ENCODE measurements around the gene DARS2. TPM values are rescaled to one million over a fixed set of nuclear protein-coding genes. Genes with fewer than 3 reads are reported as not detected.
"Not testable (repeated sequence)": the region's sequence is repeated elsewhere in the genome, so short reads cannot be mapped to it uniquely, and the experiment has no call there.

The DARS2 gene
- total and polyA plus RNA-seq, 3 experiments from 2014 or later, result 9.4 to 42.5 (median 39.4) TPM

GRCh38 chr1:173856014-173856413 is 31.5 kb downstream of the DARS2 start:
- Mint-ChIP-seq H3K9me3 (no peaks in the 10 kb centered on the region), H3K27me3 (no peaks in the 10 kb centered on the region), H3K27ac (peak overlapping the region in 4 of 8 donors; percentile 31 to 65 (median 49)), H3K4me1 (peaks cover 0 to 4% (median 0%) of the 10 kb centered on the region in 3 donors), H3K4me3 (no peak overlapping the region), H3K36me3 (peaks cover 0 to 76% (median 10%) of the 10 kb centered on the region in 3 donors)
- no peak overlapping the region for H3K4me3 ChIP-seq (ENCODE audit: low read length)
- ChIA-PET POLR2A (no interaction called here), CTCF (interaction anchor here (0.6 kb wide), 1 partner anchor 94 kb away, joined by 3 read pairs; no protein-coding TSS in a partner anchor)
- H3K36me3 ChIP-seq (ENCODE audit: insufficient read depth, low read length), result peaks cover 13% of the 10 kb centered on the region
- H3K27ac ChIP-seq (ENCODE audit: low read depth, low read length), result no peak overlapping the region
- H3K9me3 ChIP-seq (ENCODE audit: low read length), result no peaks in the 10 kb centered on the region
- no peaks in the 10 kb centered on the region for H3K27me3 ChIP-seq (ENCODE audit: insufficient read depth, low read length, poor library complexity, severe bottlenecking)
- DNase-seq, result no peak
- no peaks in the 10 kb centered on the region for H3K4me1 ChIP-seq (ENCODE audit: insufficient read depth, low read length)

GRCh38 chr1:173856903-173857302 is 32.4 kb downstream of the DARS2 start:
- Mint-ChIP-seq H3K9me3 (no peaks in the 10 kb centered on the region), H3K4me1 (peaks cover 1 to 5% (median 2%) of the 10 kb centered on the region in 3 donors), H3K4me3 (no peak overlapping the region), H3K27me3 (no peaks in the 10 kb centered on the region), H3K36me3 (peaks cover 0 to 73% (median 10%) of the 10 kb centered on the region in 3 donors), H3K27ac (no peak overlapping the region)
- Histone ChIP-seq H3K9me3 (ENCODE audit: low read length) (no peaks in the 10 kb centered on the region), H3K27ac (ENCODE audit: low read depth, low read length) (no peak overlapping the region), H3K4me1 (ENCODE audit: insufficient read depth, low read length) (no peaks in the 10 kb centered on the region), H3K36me3 (ENCODE audit: insufficient read depth, low read length) (peaks cover 13% of the 10 kb centered on the region), H3K4me3 (ENCODE audit: low read length) (no peak overlapping the region), H3K27me3 (ENCODE audit: insufficient read depth, low read length, poor library complexity, severe bottlenecking) (no peaks in the 10 kb centered on the region)
- DNase-seq, result no peak
- ChIA-PET CTCF (interaction anchor here (1.2 kb wide), 1 partner anchor 11 kb away, joined by 4 read pairs; the partner anchor contains the start of genes GAS5 and ZBTB37), POLR2A (no interaction called here)

DNA sequence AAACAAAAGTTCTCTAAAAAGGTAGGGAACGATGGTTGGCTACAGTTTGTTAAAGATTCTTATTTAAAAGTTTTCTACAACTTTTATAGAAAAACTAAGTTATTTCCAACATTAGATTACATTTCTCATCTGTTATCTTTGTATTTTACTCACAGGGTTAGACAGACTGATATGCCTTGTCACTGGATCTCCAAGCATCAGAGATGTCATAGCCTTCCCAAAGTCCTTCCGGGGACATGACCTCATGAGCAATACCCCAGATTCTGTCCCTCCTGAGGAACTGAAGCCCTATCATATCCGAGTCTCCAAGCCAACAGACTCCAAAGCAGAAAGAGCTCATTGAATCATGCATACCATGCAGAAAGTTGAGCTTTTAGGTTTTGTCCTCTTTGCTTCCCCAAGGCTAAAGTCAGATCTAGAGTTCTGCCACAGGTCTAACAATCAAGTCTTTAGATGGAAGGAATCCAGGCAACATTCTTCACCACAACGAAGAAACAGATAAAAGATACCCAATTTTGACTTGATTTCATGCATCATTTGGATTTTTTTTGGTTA is 33.0 kb downstream of the DARS2 start:
- DNase-seq, result no peak
- Mint-ChIP-seq H3K27me3 (no peaks in the 10 kb centered on the region), H3K4me3 (no peak overlapping the region), H3K9me3 (no peaks in the 10 kb centered on the region), H3K27ac (peak overlapping the region in 4 of 8 donors; percentile 43 to 80 (median 52)), H3K4me1 (peaks cover 5 to 6% (median 6%) of the 10 kb centered on the region in 3 donors), H3K36me3 (peaks cover 0 to 72% (median 10%) of the 10 kb centered on the region in 3 donors)
- Histone ChIP-seq H3K27me3 (ENCODE audit: insufficient read depth, low read length, poor library complexity, severe bottlenecking) (no peaks in the 10 kb centered on the region), H3K27ac (ENCODE audit: low read depth, low read length) (no peak overlapping the region), H3K4me3 (ENCODE audit: low read length) (no peak overlapping the region), H3K4me1 (ENCODE audit: insufficient read depth, low read length) (no peaks in the 10 kb centered on the region), H3K36me3 (ENCODE audit: insufficient read depth, low read length) (peaks cover 13% of the 10 kb centered on the region), H3K9me3 (ENCODE audit: low read length) (no peaks in the 10 kb centered on the region)
- ChIA-PET POLR2A (no interaction called here), CTCF (interaction anchor here (1.2 kb wide), 1 partner anchor 11 kb away, joined by 4 read pairs; the partner anchor contains the start of genes GAS5 and ZBTB37)

DNA sequence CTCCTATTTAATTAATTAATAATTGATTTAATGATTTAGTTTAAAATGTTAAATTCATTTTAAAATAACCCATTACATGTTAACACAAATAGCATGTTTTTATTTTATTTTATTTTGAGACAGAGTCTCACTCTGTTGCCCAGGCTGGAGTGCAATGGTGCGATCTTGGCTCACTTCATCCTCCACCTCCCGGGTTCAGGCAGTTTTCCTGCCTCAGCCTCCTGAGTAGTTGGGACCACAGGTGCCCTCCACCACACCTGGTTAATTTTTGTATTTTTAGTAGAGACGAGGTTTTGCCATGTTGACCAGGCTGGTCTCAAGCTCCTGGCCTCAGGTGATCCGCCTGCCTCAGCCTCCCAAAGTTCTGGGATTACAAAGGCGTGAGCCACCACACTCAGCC is 35.1 kb downstream of the DARS2 start:
- Mint-ChIP-seq H3K36me3 (peaks cover 0 to 74% (median 17%) of the 10 kb centered on the region in 3 donors), H3K4me1 (peaks cover 18 to 27% (median 23%) of the 10 kb centered on the region in 3 donors)
- H3K27me3 ChIP-seq (ENCODE audit: insufficient read depth, low read length, poor library complexity, severe bottlenecking); H3K9me3 Mint-ChIP-seq; H3K27ac ChIP-seq (ENCODE audit: low read depth, low read length); H3K4me3 ChIP-seq (ENCODE audit: low read length); H3K27me3 Mint-ChIP-seq; H3K4me1 ChIP-seq (ENCODE audit: insufficient read depth, low read length); DNase-seq; H3K9me3 ChIP-seq (ENCODE audit: low read length); CTCF ChIA-PET; H3K27ac Mint-ChIP-seq; H3K4me3 Mint-ChIP-seq: not testable (repeated sequence)
- POLR2A ChIA-PET, result interaction anchor here (1.4 kb wide), 1 partner anchor 9 kb away, joined by 3 read pairs; the partner anchor contains the start of gene ZBTB37
- H3K36me3 ChIP-seq (ENCODE audit: insufficient read depth, low read length), result peaks cover 22% of the 10 kb centered on the region

DNA sequence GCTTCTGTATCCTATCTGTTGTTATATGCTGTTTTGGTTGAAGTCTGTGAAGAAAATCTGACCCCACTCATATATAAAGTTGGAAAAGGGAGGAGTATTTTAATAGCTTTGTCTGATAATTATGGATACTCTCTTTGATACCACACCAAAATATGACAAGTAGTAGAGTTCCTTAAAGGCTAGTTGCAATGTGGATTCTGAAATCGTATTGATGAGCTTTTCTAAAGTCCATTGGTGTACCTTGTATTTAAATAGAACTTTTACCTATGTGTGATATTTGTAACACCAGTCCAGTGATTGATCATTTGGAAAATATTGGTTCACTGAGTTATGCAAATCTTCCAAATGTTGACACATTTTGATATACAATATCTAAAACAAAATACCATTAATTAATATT is 35.6 kb downstream of the DARS2 start:
- H3K9me3 ChIP-seq (ENCODE audit: low read length), result no peaks in the 10 kb centered on the region
- DNase-seq, result no peak
- peaks cover 7% of the 10 kb centered on the region for H3K4me1 ChIP-seq (ENCODE audit: insufficient read depth, low read length)
- no peaks in the 10 kb centered on the region for H3K27me3 ChIP-seq (ENCODE audit: insufficient read depth, low read length, poor library complexity, severe bottlenecking)
- Mint-ChIP-seq H3K4me3 (no peak overlapping the region), H3K27me3 (no peaks in the 10 kb centered on the region), H3K4me1 (peaks cover 22 to 32% (median 28%) of the 10 kb centered on the region in 3 donors), H3K36me3 (peaks cover 0 to 76% (median 17%) of the 10 kb centered on the region in 3 donors), H3K27ac (peak overlapping the region in 5 of 8 donors; percentile 4 to 38 (median 32)), H3K9me3 (no peaks in the 10 kb centered on the region)
- CTCF ChIA-PET, result interaction anchor here (0.9 kb wide), 1 partner anchor 10 kb away, joined by 4 read pairs; no protein-coding TSS in a partner anchor
- peaks cover 28% of the 10 kb centered on the region for H3K36me3 ChIP-seq (ENCODE audit: insufficient read depth, low read length)
- POLR2A ChIA-PET, result interaction anchor here (1.4 kb wide), 1 partner anchor 8 kb away, joined by 3 read pairs; the partner anchor contains the start of gene ZBTB37
- no peak overlapping the region for H3K4me3 ChIP-seq (ENCODE audit: low read length)
- H3K27ac ChIP-seq (ENCODE audit: low read depth, low read length), result no peak overlapping the region

DNA sequence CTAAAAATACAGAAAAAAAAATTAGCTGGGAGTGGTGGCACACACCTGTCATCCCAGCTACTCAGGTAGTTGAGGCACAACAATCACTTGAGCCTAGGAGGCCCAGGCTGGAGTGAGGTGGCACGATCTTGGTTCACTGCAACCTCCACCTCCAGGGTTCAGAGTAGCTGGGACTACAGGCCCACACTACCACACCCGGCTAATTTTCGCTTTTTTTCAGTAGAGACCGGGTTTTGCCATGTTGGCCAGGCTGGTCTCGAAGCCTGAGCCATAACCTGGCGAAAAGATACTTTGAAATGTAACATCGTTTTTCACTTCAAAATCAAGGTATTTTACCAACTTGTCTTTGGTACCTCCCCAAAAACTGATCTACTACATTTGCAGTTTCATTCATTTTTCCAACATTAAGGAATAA is 37.3 kb downstream of the DARS2 start:
- H3K4me3 ChIP-seq (ENCODE audit: low read length), result no peak overlapping the region
- H3K36me3 Mint-ChIP-seq, result peaks cover 4 to 77% (median 23%) of the 10 kb centered on the region in 3 donors
- peak overlapping the region in 4 of 8 donors; percentile 21 to 95 (median 71) for H3K27ac Mint-ChIP-seq
- ChIA-PET POLR2A (interaction anchor here (0.7 kb wide), 1 partner anchor 672 kb away, joined by 3 read pairs; no protein-coding TSS in a partner anchor), CTCF (no interaction called here)
- H3K27me3 Mint-ChIP-seq, result no peaks in the 10 kb centered on the region
- H3K36me3 ChIP-seq (ENCODE audit: insufficient read depth, low read length), result peaks cover 44% of the 10 kb centered on the region
- DNase-seq, result no peak
- H3K4me1 ChIP-seq (ENCODE audit: insufficient read depth, low read length), result peaks cover 24% of the 10 kb centered on the region
- H3K27ac ChIP-seq (ENCODE audit: low read depth, low read length), result no peak overlapping the region
- no peaks in the 10 kb centered on the region for H3K9me3 ChIP-seq (ENCODE audit: low read length)
- peaks cover 39 to 49% (median 45%) of the 10 kb centered on the region in 3 donors for H3K4me1 Mint-ChIP-seq
- H3K27me3 ChIP-seq (ENCODE audit: insufficient read depth, low read length, poor library complexity, severe bottlenecking), result no peaks in the 10 kb centered on the region
- H3K4me3 Mint-ChIP-seq, result peak overlapping the region in 1 of 7 donors; percentile 43
- H3K9me3 Mint-ChIP-seq, result no peaks in the 10 kb centered on the region

GRCh38 chr1:173862146-173862768 is 37.8 kb downstream of the DARS2 start:
- H3K4me1 ChIP-seq (ENCODE audit: insufficient read depth, low read length), result peaks cover 28% of the 10 kb centered on the region
- Mint-ChIP-seq H3K4me3 (peak overlapping the region in 2 of 7 donors; percentile 43 to 48), H3K4me1 (peaks cover 41 to 54% (median 50%) of the 10 kb centered on the region in 3 donors), H3K36me3 (peaks cover 4 to 76% (median 23%) of the 10 kb centered on the region in 3 donors), H3K27ac (peak overlapping the region in 6 of 8 donors; percentile 37 to 95 (median 65))
- H3K27me3 Mint-ChIP-seq; POLR2A ChIA-PET; H3K27ac ChIP-seq (ENCODE audit: low read depth, low read length); DNase-seq; CTCF ChIA-PET; H3K4me3 ChIP-seq (ENCODE audit: low read length); H3K27me3 ChIP-seq (ENCODE audit: insufficient read depth, low read length, poor library complexity, severe bottlenecking); H3K9me3 Mint-ChIP-seq; H3K9me3 ChIP-seq (ENCODE audit: low read length): not testable (repeated sequence)
- peaks cover 40% of the 10 kb centered on the region for H3K36me3 ChIP-seq (ENCODE audit: insufficient read depth, low read length)

DNA sequence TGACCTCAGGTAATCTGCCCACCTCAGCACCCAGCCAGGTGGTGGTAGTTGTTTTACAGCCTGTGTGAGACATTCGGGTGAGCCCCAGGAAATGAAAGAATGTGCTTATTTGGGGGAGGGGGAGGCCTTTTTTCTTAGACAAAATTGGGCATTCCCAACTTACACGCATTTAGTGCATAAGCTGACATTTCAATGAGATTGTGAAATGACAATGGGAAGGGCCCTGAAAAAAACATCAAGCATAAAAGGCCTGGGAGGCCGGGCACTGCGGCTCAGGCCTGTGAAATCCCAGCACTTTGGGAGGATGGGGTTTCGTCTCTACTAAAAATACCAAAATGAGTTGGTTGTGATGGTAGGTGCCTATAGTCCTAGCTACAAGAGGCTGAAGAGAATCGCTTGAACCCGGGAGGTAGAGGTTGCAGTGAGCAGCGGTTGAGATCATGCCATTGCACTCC is 38.3 kb downstream of the DARS2 start:
- POLR2A ChIA-PET, result no interaction called here
- no peak for DNase-seq
- peak overlapping the region in 1 of 7 donors; percentile 48 for H3K4me3 Mint-ChIP-seq

More for the DNA sequence above, 38.3 kb downstream of the DARS2 start:
- no peaks in the 10 kb centered on the region for H3K9me3 Mint-ChIP-seq
- Histone ChIP-seq H3K4me1 (ENCODE audit: insufficient read depth, low read length) (peaks cover 28% of the 10 kb centered on the region), H3K36me3 (ENCODE audit: insufficient read depth, low read length) (peaks cover 40% of the 10 kb centered on the region), H3K4me3 (ENCODE audit: low read length) (no peak overlapping the region), H3K9me3 (ENCODE audit: low read length) (no peaks in the 10 kb centered on the region), H3K27ac (ENCODE audit: low read depth, low read length) (no peak overlapping the region), H3K27me3 (ENCODE audit: insufficient read depth, low read length, poor library complexity, severe bottlenecking) (no peaks in the 10 kb centered on the region)
- H3K4me1 Mint-ChIP-seq, result peaks cover 41 to 56% (median 55%) of the 10 kb centered on the region in 3 donors
- peaks cover 4 to 77% (median 23%) of the 10 kb centered on the region in 3 donors for H3K36me3 Mint-ChIP-seq
- CTCF ChIA-PET, result no interaction called here
- no peaks in the 10 kb centered on the region for H3K27me3 Mint-ChIP-seq
- peak overlapping the region in 7 of 8 donors; percentile 29 to 95 (median 66) for H3K27ac Mint-ChIP-seq
